ENCODE measurements around the gene PHAF1. TPM values are rescaled to one million over a fixed set of nuclear protein-coding genes. Genes with fewer than 3 reads are reported as not detected.

Gene PHAF1
- total and polyA plus RNA-seq, 2 of the 13 experiments (the other 11 are each of a cell fraction or from before 2014, with no cell fraction given), result 48.3 to 174 TPM

DNA sequence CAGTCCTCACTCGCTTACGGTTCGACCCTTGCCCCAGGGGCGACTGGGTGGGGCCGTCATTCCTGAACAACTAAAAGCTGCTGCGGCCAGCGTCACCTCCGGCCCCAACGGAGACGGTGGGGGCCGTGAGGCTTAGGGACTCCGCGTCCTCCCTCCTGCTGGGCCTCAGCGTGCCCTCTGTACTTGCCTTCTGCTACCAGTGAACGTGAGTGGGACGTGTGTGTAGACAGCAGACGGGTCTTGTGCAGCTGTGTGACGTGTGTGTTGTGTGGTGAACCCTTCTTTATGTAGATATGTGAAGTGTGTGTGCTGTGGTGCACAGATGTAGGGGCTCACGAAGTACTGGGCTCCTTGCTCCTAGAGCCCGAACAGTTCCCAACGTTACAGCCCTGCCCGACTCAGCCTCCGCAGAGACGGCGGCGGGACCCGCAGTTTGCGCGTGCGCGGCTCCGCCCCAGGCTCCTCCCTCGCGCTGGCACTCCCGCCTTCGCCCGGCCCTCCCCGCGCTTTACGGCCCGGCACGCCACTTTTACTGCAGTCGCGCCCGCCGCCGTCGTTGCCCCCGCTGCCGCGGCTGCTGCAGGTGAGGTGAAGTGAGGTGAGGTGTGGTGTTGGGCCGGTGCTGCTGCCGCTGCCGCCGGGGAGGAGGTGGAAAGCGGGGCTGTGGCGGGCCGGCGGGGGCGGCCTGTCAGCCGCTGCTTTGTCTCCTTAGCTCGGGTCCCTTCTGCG, at the start of gene PHAF1 (continued):
- TF ChIP-seq, protein P1, sequence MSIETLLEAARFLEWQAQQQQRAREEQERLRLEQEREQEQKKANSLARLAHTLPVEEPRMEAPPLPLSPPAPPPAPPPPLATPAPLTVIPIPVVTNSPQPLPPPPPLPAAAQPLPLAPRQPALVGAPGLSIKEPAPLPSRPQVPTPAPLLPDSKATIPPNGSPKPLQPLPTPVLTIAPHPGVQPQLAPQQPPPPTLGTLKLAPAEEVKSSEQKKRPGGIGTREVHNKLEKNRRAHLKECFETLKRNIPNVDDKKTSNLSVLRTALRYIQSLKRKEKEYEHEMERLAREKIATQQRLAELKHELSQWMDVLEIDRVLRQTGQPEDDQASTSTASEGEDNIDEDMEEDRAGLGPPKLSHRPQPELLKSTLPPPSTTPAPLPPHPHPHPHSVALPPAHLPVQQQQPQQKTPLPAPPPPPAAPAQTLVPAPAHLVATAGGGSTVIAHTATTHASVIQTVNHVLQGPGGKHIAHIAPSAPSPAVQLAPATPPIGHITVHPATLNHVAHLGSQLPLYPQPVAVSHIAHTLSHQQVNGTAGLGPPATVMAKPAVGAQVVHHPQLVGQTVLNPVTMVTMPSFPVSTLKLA (IDR thresholded peaks at IDR 0.05), result peak; percentile 29; the same call in 1 of the 2 replicates
- no peak for TF ChIP-seq SETDB1 (CRISPR knock-in tag; IDR thresholded peaks at IDR 0.05; ENCODE audit: borderline replicate concordance)
- 0 out of 2 replicates have a peak, but pooled peaks have one; percentile 48 for TF ChIP-seq ZBTB3 (CRISPR knock-in tag; IDR thresholded peaks at IDR 0.05; ENCODE audit: borderline replicate concordance, low read depth)
- TF ChIP-seq, protein P2, sequence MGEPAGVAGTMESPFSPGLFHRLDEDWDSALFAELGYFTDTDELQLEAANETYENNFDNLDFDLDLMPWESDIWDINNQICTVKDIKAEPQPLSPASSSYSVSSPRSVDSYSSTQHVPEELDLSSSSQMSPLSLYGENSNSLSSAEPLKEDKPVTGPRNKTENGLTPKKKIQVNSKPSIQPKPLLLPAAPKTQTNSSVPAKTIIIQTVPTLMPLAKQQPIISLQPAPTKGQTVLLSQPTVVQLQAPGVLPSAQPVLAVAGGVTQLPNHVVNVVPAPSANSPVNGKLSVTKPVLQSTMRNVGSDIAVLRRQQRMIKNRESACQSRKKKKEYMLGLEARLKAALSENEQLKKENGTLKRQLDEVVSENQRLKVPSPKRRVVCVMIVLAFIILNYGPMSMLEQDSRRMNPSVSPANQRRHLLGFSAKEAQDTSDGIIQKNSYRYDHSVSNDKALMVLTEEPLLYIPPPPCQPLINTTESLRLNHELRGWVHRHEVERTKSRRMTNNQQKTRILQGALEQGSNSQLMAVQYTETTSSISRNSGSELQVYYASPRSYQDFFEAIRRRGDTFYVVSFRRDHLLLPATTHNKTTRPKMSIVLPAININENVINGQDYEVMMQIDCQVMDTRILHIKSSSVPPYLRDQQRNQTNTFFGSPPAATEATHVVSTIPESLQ (CRISPR knock-in tag; conservative IDR thresholded peaks at IDR 0.05), result peak; percentile 96; the same call in 1 of the 2 replicates
- TF ChIP-seq AKAP8 (CRISPR knock-in tag; IDR thresholded peaks at IDR 0.05), result peak; percentile 79; the same call in 1 of the 2 replicates
- no peak; the same call in 1 of the 2 replicates for TF ChIP-seq ZNF33B (CRISPR knock-in tag; IDR thresholded peaks at IDR 0.05)
- peak; percentile 82 for TF ChIP-seq ETV5 (CRISPR knock-in tag; IDR thresholded peaks at IDR 0.05; ENCODE audit: borderline replicate concordance)
- TF ChIP-seq ZBTB38 (CRISPR knock-in tag; IDR thresholded peaks at IDR 0.05), result peak; percentile 23; the same call in 1 of the 2 replicates
- no peak for TF ChIP-seq MBD4 (IDR thresholded peaks at IDR 0.05; ENCODE audit: borderline replicate concordance, low read length)
- TF ChIP-seq ZBTB1 (CRISPR knock-in tag; IDR thresholded peaks at IDR 0.05; ENCODE audit: borderline replicate concordance), result no peak
- 0 out of 2 replicates have a peak, but pooled peaks have one; percentile 85 for TF ChIP-seq ATRX (CRISPR knock-in tag; IDR thresholded peaks at IDR 0.05; ENCODE audit: borderline replicate concordance)
- TF ChIP-seq ZNF768 (CRISPR knock-in tag; IDR thresholded peaks at IDR 0.05), result peak; percentile 68
- TF ChIP-seq, protein P3, sequence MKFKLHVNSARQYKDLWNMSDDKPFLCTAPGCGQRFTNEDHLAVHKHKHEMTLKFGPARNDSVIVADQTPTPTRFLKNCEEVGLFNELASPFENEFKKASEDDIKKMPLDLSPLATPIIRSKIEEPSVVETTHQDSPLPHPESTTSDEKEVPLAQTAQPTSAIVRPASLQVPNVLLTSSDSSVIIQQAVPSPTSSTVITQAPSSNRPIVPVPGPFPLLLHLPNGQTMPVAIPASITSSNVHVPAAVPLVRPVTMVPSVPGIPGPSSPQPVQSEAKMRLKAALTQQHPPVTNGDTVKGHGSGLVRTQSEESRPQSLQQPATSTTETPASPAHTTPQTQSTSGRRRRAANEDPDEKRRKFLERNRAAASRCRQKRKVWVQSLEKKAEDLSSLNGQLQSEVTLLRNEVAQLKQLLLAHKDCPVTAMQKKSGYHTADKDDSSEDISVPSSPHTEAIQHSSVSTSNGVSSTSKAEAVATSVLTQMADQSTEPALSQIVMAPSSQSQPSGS (CRISPR knock-in tag; IDR thresholded peaks at IDR 0.05), result 0 out of 2 replicates have a peak, but pooled peaks have one; percentile 39
- TF ChIP-seq ZMYM4 (CRISPR knock-in tag; IDR thresholded peaks at IDR 0.05), result peak; percentile 84
- peak; percentile 80 for TF ChIP-seq RARA (CRISPR knock-in tag; IDR thresholded peaks at IDR 0.05)
- no peak for TF ChIP-seq TBX3 (IDR thresholded peaks at IDR 0.05; ENCODE audit: borderline replicate concordance)
- TF ChIP-seq, protein P4, sequence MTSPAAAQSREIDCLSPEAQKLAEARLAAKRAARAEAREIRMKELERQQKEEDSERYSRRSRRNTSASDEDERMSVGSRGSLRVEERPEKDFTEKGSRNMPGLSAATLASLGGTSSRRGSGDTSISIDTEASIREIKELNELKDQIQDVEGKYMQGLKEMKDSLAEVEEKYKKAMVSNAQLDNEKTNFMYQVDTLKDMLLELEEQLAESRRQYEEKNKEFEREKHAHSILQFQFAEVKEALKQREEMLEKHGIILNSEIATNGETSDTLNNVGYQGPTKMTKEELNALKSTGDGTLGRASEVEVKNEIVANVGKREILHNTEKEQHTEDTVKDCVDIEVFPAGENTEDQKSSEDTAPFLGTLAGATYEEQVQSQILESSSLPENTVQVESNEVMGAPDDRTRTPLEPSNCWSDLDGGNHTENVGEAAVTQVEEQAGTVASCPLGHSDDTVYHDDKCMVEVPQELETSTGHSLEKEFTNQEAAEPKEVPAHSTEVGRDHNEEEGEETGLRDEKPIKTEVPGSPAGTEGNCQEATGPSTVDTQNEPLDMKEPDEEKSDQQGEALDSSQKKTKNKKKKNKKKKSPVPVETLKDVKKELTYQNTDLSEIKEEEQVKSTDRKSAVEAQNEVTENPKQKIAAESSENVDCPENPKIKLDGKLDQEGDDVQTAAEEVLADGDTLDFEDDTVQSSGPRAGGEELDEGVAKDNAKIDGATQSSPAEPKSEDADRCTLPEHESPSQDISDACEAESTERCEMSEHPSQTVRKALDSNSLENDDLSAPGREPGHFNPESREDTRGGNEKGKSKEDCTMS (CRISPR knock-in tag; conservative IDR thresholded peaks at IDR 0.05), result 0 out of 2 replicates have a peak, but pooled peaks have one; percentile 18
- no peak for TF ChIP-seq MAFK (conservative IDR thresholded peaks at IDR 0.05 in 1 of 2, IDR thresholded peaks at IDR 0.05 in 1 of 2; ENCODE audit: low read length in 2 of 2)
- TF ChIP-seq ZNF224 (CRISPR knock-in tag; IDR thresholded peaks at IDR 0.05), result no peak
- TF ChIP-seq, protein P5, sequence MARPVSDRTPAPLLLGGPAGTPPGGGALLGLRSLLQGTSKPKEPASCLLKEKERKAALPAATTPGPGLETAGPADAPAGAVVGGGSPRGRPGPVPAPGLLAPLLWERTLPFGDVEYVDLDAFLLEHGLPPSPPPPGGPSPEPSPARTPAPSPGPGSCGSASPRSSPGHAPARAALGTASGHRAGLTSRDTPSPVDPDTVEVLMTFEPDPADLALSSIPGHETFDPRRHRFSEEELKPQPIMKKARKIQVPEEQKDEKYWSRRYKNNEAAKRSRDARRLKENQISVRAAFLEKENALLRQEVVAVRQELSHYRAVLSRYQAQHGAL (CRISPR knock-in tag; IDR thresholded peaks at IDR 0.05; ENCODE audit: not compliant biosample characterization), result peak; percentile 16
- 0 out of 2 replicates have a peak, but pooled peaks have one; percentile 28 for TF ChIP-seq ZNF644 (CRISPR knock-in tag; IDR thresholded peaks at IDR 0.05; ENCODE audit: low read depth)

All from HepG2 (cell line).